ENCODE measurements around the gene BZW1. TPM values are rescaled to one million over a fixed set of nuclear protein-coding genes. Genes with fewer than 3 reads are reported as not detected.
A peak's percentile ranks its signal among the peaks of the same experiment; 100 is the strongest.

The BZW1 gene
- polyA plus RNA-seq, 1 donor (not counting 4 experiments of a cell fraction or from before 2014, with no cell fraction given), result 402 TPM

DNA sequence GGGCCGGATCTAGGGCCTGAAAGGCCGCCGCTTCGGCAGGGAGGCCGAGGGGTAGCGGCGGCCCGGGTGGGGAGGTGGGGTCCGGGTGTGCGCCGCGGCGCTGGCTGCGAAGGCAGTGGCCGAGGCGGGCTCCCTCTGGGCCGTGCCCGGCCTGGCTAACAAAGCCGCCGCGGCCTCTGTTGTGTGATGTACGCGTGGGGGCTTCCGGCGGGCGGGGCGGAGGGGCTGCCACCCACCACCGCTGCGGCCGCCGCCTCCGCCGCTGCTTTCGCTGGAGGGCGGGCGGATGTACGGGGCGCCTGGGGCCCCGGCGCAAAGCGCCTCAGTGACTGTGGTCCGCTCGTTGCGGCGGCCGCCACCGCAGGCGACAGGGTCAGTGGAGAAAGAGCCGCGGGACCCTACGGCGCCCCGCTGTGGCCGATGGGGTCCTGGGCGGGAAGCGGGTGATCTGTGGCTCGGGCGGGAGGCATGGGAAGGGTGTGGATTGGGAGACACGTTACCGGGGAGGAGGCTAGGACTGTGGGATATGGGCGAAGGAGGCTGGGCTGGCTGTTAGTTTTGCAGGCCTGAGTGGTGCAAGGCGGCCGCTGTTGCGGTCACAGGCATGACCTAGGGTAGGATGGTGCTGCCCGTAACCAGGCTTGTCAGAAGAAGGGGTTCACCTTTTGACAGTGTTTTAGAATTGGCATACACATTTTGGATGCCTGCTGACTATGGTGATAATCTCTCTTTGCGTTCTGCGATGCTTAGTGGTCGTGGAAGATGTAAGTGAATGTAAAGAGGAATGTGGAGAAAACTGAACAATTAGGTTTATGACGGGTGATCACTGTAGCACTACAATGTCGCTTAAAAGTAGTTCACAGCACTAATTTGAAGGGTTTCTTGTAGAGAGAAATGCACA lies 662 bp downstream of the BZW1 start:
- peak; percentile 9 for FAIRE-seq
- dilution Hi-C loops (cut with MboI; ENCODE audit: extremely low pct_ligation_motif_present, low sequenced_read_pairs), result no loop called here

DNA sequence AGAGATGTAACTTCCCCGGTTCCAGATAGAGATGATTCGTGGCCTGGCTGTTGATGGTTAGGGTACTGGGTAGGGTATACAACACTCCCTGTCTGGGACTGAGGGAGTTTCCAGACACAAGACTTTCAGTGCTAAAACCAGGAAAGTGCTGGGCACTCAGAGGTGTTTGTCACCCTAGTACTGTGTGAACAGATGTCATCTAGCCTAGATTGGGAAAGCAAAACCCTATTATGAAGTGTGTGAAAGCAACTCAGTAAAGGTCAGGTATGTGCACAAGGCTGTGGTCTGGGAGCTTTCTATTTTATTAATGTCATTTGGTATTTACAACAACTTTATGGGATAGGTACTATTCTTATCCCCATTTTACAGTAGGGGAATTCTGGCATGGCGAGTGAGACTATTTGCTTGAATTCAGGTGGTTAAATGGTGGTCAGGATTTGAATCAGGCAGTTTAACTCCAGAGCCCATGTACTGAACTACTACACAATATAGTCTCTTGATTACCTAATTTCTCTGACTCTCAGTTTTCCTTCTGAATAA lies 2.6 kb downstream of the BZW1 start:
- H3K9ac ChIP-seq (ENCODE audit: control insufficient read depth, extremely low read depth, insufficient read depth, low read length), result no peak overlapping the region
- DNase-seq (ENCODE audit: low read depth, low spot score) (no peak), FAIRE-seq (no peak)
- H3K9me1 ChIP-seq (ENCODE audit: control insufficient read depth, extremely low read depth, insufficient read depth, low read length), result no peaks in the 10 kb centered on the region
- H3K4me3 ChIP-seq (ENCODE audit: control insufficient read depth in 2 of 3, extremely low read depth in 1 of 3, insufficient read depth in 2 of 3, low read depth in 1 of 3, low read length in 3 of 3), result peak overlapping the region in 1 of 3 experiments; percentile 35
- H4K20me1 ChIP-seq (ENCODE audit: control insufficient read depth, extremely low read depth, insufficient read depth, low read length), result peaks cover 13% of the 10 kb centered on the region
- H3K27ac ChIP-seq (ENCODE audit: control insufficient read depth, insufficient read depth, low read length), result peak overlapping the region; percentile 17
- peaks cover 29 to 41% of the 10 kb centered on the region in 2 experiments for H3K36me3 ChIP-seq (ENCODE audit: control insufficient read depth in 2 of 2, extremely low read depth in 1 of 2, insufficient read depth in 2 of 2, low read length in 2 of 2)
- no peaks in the 10 kb centered on the region for H3K9me3 ChIP-seq (ENCODE audit: control insufficient read depth, low read depth, low read length)
- peaks cover 24% of the 10 kb centered on the region for H3K4me1 ChIP-seq (ENCODE audit: control insufficient read depth, extremely low read depth, insufficient read depth, low read length)
- H3K79me2 ChIP-seq (ENCODE audit: control insufficient read depth, insufficient read depth, low read length), result peaks cover 59% of the 10 kb centered on the region
- TF ChIP-seq, protein P1, sequence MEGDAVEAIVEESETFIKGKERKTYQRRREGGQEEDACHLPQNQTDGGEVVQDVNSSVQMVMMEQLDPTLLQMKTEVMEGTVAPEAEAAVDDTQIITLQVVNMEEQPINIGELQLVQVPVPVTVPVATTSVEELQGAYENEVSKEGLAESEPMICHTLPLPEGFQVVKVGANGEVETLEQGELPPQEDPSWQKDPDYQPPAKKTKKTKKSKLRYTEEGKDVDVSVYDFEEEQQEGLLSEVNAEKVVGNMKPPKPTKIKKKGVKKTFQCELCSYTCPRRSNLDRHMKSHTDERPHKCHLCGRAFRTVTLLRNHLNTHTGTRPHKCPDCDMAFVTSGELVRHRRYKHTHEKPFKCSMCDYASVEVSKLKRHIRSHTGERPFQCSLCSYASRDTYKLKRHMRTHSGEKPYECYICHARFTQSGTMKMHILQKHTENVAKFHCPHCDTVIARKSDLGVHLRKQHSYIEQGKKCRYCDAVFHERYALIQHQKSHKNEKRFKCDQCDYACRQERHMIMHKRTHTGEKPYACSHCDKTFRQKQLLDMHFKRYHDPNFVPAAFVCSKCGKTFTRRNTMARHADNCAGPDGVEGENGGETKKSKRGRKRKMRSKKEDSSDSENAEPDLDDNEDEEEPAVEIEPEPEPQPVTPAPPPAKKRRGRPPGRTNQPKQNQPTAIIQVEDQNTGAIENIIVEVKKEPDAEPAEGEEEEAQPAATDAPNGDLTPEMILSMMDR (optimal IDR thresholded peaks at IDR 0.05 in 1 of 3, IDR thresholded peaks at IDR 0.05 in 1 of 3, conservative IDR thresholded peaks at IDR 0.05 in 1 of 3; ENCODE audit: extremely low read depth in 1 of 3, insufficient read depth in 2 of 3, low read length in 3 of 3), result no peak
- no peak for TF ChIP-seq EZH2 (IDR thresholded peaks at IDR 0.05; ENCODE audit: low read length)
- H2AFZ ChIP-seq (ENCODE audit: control insufficient read depth, low read length), result no peak overlapping the region
- H3K27me3 ChIP-seq (ENCODE audit: control insufficient read depth, extremely low read depth, insufficient read depth, low read length), result no peaks in the 10 kb centered on the region
- dilution Hi-C loops (cut with MboI; ENCODE audit: extremely low pct_ligation_motif_present, low sequenced_read_pairs), result no loop called here
- peak overlapping the region; percentile 95 for H3K4me2 ChIP-seq (ENCODE audit: control insufficient read depth, extremely low read depth, insufficient read depth, low read depth, low read length)

More for the DNA sequence above, 662 bp downstream of the BZW1 start:
- Histone ChIP-seq H3K27ac (ENCODE audit: control insufficient read depth, insufficient read depth, low read length) (peak overlapping the region; percentile 98), H3K9me1 (ENCODE audit: control insufficient read depth, extremely low read depth, insufficient read depth, low read length) (no peaks in the 10 kb centered on the region), H3K9me3 (ENCODE audit: control insufficient read depth, low read depth, low read length) (no peaks in the 10 kb centered on the region), H3K36me3 (ENCODE audit: control insufficient read depth in 2 of 2, extremely low read depth in 1 of 2, insufficient read depth in 2 of 2, low read length in 2 of 2) (peaks cover 21 to 31% of the 10 kb centered on the region in 2 experiments), H3K4me1 (ENCODE audit: control insufficient read depth, extremely low read depth, insufficient read depth, low read length) (peaks cover 24% of the 10 kb centered on the region), H3K4me3 (ENCODE audit: control insufficient read depth in 2 of 3, extremely low read depth in 1 of 3, insufficient read depth in 2 of 3, low read depth in 1 of 3, low read length in 3 of 3) (peak overlapping the region; percentile 73 to 99 (median 88)), H4K20me1 (ENCODE audit: control insufficient read depth, extremely low read depth, insufficient read depth, low read length) (peaks cover 13% of the 10 kb centered on the region), H3K79me2 (ENCODE audit: control insufficient read depth, insufficient read depth, low read length) (peaks cover 52% of the 10 kb centered on the region), H3K27me3 (ENCODE audit: control insufficient read depth, extremely low read depth, insufficient read depth, low read length) (no peaks in the 10 kb centered on the region), H2AFZ (ENCODE audit: control insufficient read depth, low read length) (peak overlapping the region; percentile 39), H3K4me2 (ENCODE audit: control insufficient read depth, extremely low read depth, insufficient read depth, low read depth, low read length) (peak overlapping the region; percentile 95), H3K9ac (ENCODE audit: control insufficient read depth, extremely low read depth, insufficient read depth, low read length) (peak overlapping the region; percentile 98)
- DNase-seq (ENCODE audit: low read depth, low spot score), result no peak
- TF ChIP-seq, protein P1 (optimal IDR thresholded peaks at IDR 0.05 in 1 of 3, IDR thresholded peaks at IDR 0.05 in 1 of 3, conservative IDR thresholded peaks at IDR 0.05 in 1 of 3; ENCODE audit: extremely low read depth in 1 of 3, insufficient read depth in 2 of 3, low read length in 3 of 3), result peak; percentile 34 to 77 (median 57)
- no peak for TF ChIP-seq EZH2 (IDR thresholded peaks at IDR 0.05; ENCODE audit: low read length)
